Stimulated activated CD8-positive, alpha-beta memory T cell treated with anti-CD3 and anti-CD28 coated beads, Interleukin-12 subunit alpha, Interleukin-12 subunit beta, amount 100 ng/mL, for 1 hour (primary cell): ENCODE data around the gene DDHD1.
"Not testable (repeated sequence)": the region's sequence is repeated elsewhere in the genome, so short reads cannot be mapped to it uniquely, and the experiment has no call there.

ENCODE experiments used
- DNase-seq: peaks from one replicate; pipeline ENCODE4 v3.0.0-alpha.2; 2020; ENCODE audit warnings: low read depth

Gene DDHD1

GRCh38 chr14:53151523-53152183 is 1.5 kb downstream of the DDHD1 start:
- peak; percentile 10 for DNase-seq

- DNase-seq = no peak
Measured at GRCh38 chr14:53149668-53150316, 3.3 kb downstream of the DDHD1 start.

GRCh38 chr14:53148671-53149070 is 4.5 kb downstream of the DDHD1 start:
- DNase-seq = no peak

GRCh38 chr14:53147893-53148292 is 5.2 kb downstream of the DDHD1 start:
- DNase-seq = no peak

GRCh38 chr14:53147208-53147607 is 5.9 kb downstream of the DDHD1 start:
- no peak for DNase-seq

- DNase-seq = no peak
Measured at GRCh38 chr14:53146739-53147138, 6.4 kb downstream of the DDHD1 start.

- DNase-seq = no peak
Measured at GRCh38 chr14:53144244-53144643, 8.9 kb downstream of the DDHD1 start.

- DNase-seq = no peak
Measured at GRCh38 chr14:53140585-53140984, 12.5 kb downstream of the DDHD1 start.

GRCh38 chr14:53137568-53138203 is 15.4 kb downstream of the DDHD1 start:
- no peak for DNase-seq

- not testable (repeated sequence) for DNase-seq
Measured at GRCh38 chr14:53130491-53130890, 22.6 kb downstream of the DDHD1 start.

GRCh38 chr14:53128303-53129028 is 24.7 kb downstream of the DDHD1 start:
- DNase-seq = no peak

- no peak for DNase-seq
Measured at GRCh38 chr14:53127832-53128231, 25.3 kb downstream of the DDHD1 start.

GRCh38 chr14:53127151-53127550 is 26.0 kb downstream of the DDHD1 start:
- no peak for DNase-seq

GRCh38 chr14:53126731-53127130 is 26.4 kb downstream of the DDHD1 start:
- no peak for DNase-seq

- DNase-seq = no peak
Measured at GRCh38 chr14:53124786-53125185, 28.3 kb downstream of the DDHD1 start.

- DNase-seq = not testable (repeated sequence)
Measured at GRCh38 chr14:53121419-53121818, 31.7 kb downstream of the DDHD1 start.

- DNase-seq = not testable (repeated sequence)
Measured at GRCh38 chr14:53117479-53117878, 35.6 kb downstream of the DDHD1 start.

GRCh38 chr14:53113989-53114388 is 39.1 kb downstream of the DDHD1 start:
- no peak for DNase-seq

GRCh38 chr14:53110096-53110495 is 43.0 kb downstream of the DDHD1 start:
- no peak for DNase-seq

- peak; percentile 11 for DNase-seq
Measured at GRCh38 chr14:53109105-53110041, 43.8 kb downstream of the DDHD1 start.

- DNase-seq = no peak
Measured at GRCh38 chr14:53108292-53109104, 44.6 kb downstream of the DDHD1 start.
